Caco-2 (cell line): ENCODE data around the gene C4orf46. TPM values are rescaled to one million over a fixed set of nuclear protein-coding genes. Genes with fewer than 3 reads are reported as not detected.

Experiments used
- BruUV-seq: library from RNA; stranded (reverse); fragments of 400-500 nt; replicated peaks from 2 replicates; lab custom pipeline; 2021; lab: Mats Ljungman, UMichigan
- CTCF ChIA-PET: fragments of 300-600 bp; sonication (Branson Sonifier 250); formaldehyde crosslinking; loops from one replicate; lab custom pipeline; 2022; ENCODE audit warnings: antibody characterized with exemption; lab: Charles Lee
- POLR2A ChIA-PET: fragments of 300-600 bp; sonication (Branson Sonifier 250); formaldehyde crosslinking; loops from one replicate; lab custom pipeline; 2022; ENCODE audit warnings: antibody characterized with exemption; lab: Charles Lee
- DNase-seq, 2 experiments: peaks; one replicate each; pipeline versions ENCODE4 v3.0.0 to v3.0.0-alpha.2; 2020 to 2022
- H3K27me3 ChIP-seq: replicated peaks from 2 replicates; pipeline ENCODE4 v1.6.0; 2011; ENCODE audit warnings: low read length; ENCODE audit not compliant: control insufficient read depth, insufficient read depth
- H3K36me3 ChIP-seq: 2 replicates; pipeline ENCODE4 v1.5.1; 2011; ENCODE audit warnings: low read length; ENCODE audit not compliant: control insufficient read depth, insufficient read depth
- H3K4me1 ChIP-seq: fragments of 250-450 bp; sonication (Bioruptor Pico); 2 replicates; pipeline ENCODE4 v1.5.1; 2020; ENCODE audit warnings: mild to moderate bottlenecking
- H3K4me3 ChIP-seq: 2 replicates; pipeline ENCODE4 v1.5.1; 2011; ENCODE audit warnings: low read depth, mild to moderate bottlenecking, control low read depth, low read length
- H3K9me3 ChIP-seq: fragments of 250-450 bp; sonication (Bioruptor Pico); 2 replicates; pipeline ENCODE4 v1.5.1; 2020; ENCODE audit warnings: mild to moderate bottlenecking, moderate library complexity
- H3K27ac Mint-ChIP-seq: one replicate; pipeline ENCODE4 v1.8.0; 2022; ENCODE audit warnings: mixed read lengths; ENCODE audit not compliant: unreplicated experiment
- H3K27me3 Mint-ChIP-seq: one replicate; pipeline ENCODE4 v1.8.0; 2022; ENCODE audit warnings: mixed read lengths; ENCODE audit not compliant: insufficient read depth, unreplicated experiment
- H3K36me3 Mint-ChIP-seq: one replicate; pipeline ENCODE4 v1.8.0; 2022; ENCODE audit warnings: mild to moderate bottlenecking, mixed read lengths; ENCODE audit not compliant: insufficient read depth, unreplicated experiment
- H3K4me1 Mint-ChIP-seq: one replicate; pipeline ENCODE4 v1.8.0; 2022; ENCODE audit warnings: low read depth, mixed read lengths; ENCODE audit not compliant: unreplicated experiment
- H3K4me3 Mint-ChIP-seq: one replicate; pipeline ENCODE4 v1.8.0; 2022; ENCODE audit warnings: mild to moderate bottlenecking, moderate library complexity, mixed read lengths; ENCODE audit not compliant: unreplicated experiment
- H3K9me3 Mint-ChIP-seq: one replicate; pipeline ENCODE4 v1.8.0; 2022; ENCODE audit warnings: mixed read lengths; ENCODE audit not compliant: unreplicated experiment
- CTCF ChIP-seq, 2 experiments: fragments of 200-600 bp in 1 of 2; IDR thresholded peaks; 1 replicate in 1 of 2; 2 replicates in 1 of 2; pipeline versions ENCODE4 v1.5.1 to v1.8.0; 2011 to 2022; ENCODE audit warnings: antibody characterized with exemption in 1 of 2, control low read depth in 1 of 2, inconsistent platforms in 1 of 2, low read depth in 1 of 2, low read length in 1 of 2, mild to moderate bottlenecking in 1 of 2, moderate library complexity in 1 of 2; ENCODE audit not compliant: insufficient read depth in 1 of 2, severe bottlenecking in 1 of 2, unreplicated experiment in 1 of 2
- intact Hi-C: fragments of 100-400 bp; cut with micrococcal nuclease; formaldehyde crosslinking; loops from one replicate; pipeline ENCODE4 v1.10.0; 2022; ENCODE audit not compliant: unreplicated experiment
- total RNA-seq: library from RNA; stranded (reverse); gene quantifications from 2 replicates; pipeline ENCODE4 v1.2.3, GENCODE V29; 2022

C4orf46 gene
- total RNA-seq, 1 experiment from 2014 or later, result 17.4 TPM

GRCh38 chr4:158682066-158682465 is 10.4 kb upstream of the C4orf46 start:
- no peaks in the 10 kb centered on the region for H3K36me3 ChIP-seq
- no TSS peak for BruUV-seq
- Mint-ChIP-seq H3K4me3 (no peak overlapping the region), H3K36me3 (no peaks in the 10 kb centered on the region), H3K27ac (no peak overlapping the region), H3K9me3 (no peaks in the 10 kb centered on the region), H3K4me1 (no peaks in the 10 kb centered on the region), H3K27me3 (no peaks in the 10 kb centered on the region)
- peaks cover 11% of the 10 kb centered on the region; the same call in 1 of the 2 replicates for H3K4me1 ChIP-seq
- H3K27me3 ChIP-seq, result no peaks in the 10 kb centered on the region
- CTCF ChIA-PET, result no interaction called here
- intact Hi-C loops, result no loop called here
- no peak for TF ChIP-seq CTCF (IDR thresholded peaks at IDR 0.05; ENCODE audit: insufficient read depth in 1 of 2, low read depth in 1 of 2, low read length in 1 of 2, severe bottlenecking in 1 of 2, unreplicated experiment in 1 of 2)
- POLR2A ChIA-PET, result no interaction called here
- H3K9me3 ChIP-seq, result no peaks in the 10 kb centered on the region
- H3K4me3 ChIP-seq, result no peak overlapping the region
- DNase-seq, result no peak

DNA sequence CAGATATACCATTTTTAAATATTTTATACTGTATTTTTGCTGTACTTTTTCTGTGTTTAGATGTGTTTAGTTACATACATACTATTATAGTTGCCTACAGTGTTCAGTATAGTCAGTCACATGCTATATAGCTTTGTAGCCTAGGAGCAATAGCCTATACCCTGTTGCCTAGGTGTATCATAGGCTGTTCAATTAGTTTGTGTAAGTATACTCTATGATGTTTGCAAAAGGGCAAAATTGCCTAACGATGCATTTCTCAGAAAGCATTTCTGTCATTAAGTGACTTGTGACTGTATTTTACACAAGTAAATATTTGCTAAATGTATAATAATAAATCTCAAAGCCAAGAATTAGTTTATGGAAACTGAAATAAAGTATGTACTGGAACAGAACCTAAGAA is 9.9 kb upstream of the C4orf46 start:
- Mint-ChIP-seq H3K9me3 (no peaks in the 10 kb centered on the region), H3K27ac (no peak overlapping the region), H3K4me1 (no peaks in the 10 kb centered on the region), H3K4me3 (no peak overlapping the region), H3K27me3 (no peaks in the 10 kb centered on the region), H3K36me3 (no peaks in the 10 kb centered on the region)
- H3K27me3 ChIP-seq, result no peaks in the 10 kb centered on the region
- TF ChIP-seq CTCF (IDR thresholded peaks at IDR 0.05; ENCODE audit: insufficient read depth in 1 of 2, low read depth in 1 of 2, low read length in 1 of 2, severe bottlenecking in 1 of 2, unreplicated experiment in 1 of 2), result no peak
- DNase-seq, result no peak
- no peaks in the 10 kb centered on the region for H3K36me3 ChIP-seq
- peaks cover 11% of the 10 kb centered on the region; the same call in 1 of the 2 replicates for H3K4me1 ChIP-seq
- intact Hi-C loops, result no loop called here
- no peaks in the 10 kb centered on the region for H3K9me3 ChIP-seq
- H3K4me3 ChIP-seq, result no peak overlapping the region
- BruUV-seq, result no TSS peak
- CTCF ChIA-PET, result no interaction called here
- POLR2A ChIA-PET, result no interaction called here

- H3K36me3 Mint-ChIP-seq, result no peaks in the 10 kb centered on the region
- no peak for DNase-seq
- no peaks in the 10 kb centered on the region for H3K27me3 ChIP-seq
- TF ChIP-seq CTCF (IDR thresholded peaks at IDR 0.05; ENCODE audit: insufficient read depth in 1 of 2, low read depth in 1 of 2, low read length in 1 of 2, severe bottlenecking in 1 of 2, unreplicated experiment in 1 of 2), result no peak
- no TSS peak for BruUV-seq
- intact Hi-C loops, result loop anchor here (10.0 kb wide), 1 partner anchor 366 kb away; no protein-coding TSS in a partner anchor
- no peaks in the 10 kb centered on the region for H3K9me3 Mint-ChIP-seq
- no peak overlapping the region for H3K4me3 ChIP-seq
- H3K36me3 ChIP-seq, result no peaks in the 10 kb centered on the region
- H3K4me1 Mint-ChIP-seq, result no peaks in the 10 kb centered on the region
- peaks cover 11% of the 10 kb centered on the region; the same call in 1 of the 2 replicates for H3K4me1 ChIP-seq
- ChIA-PET CTCF (no interaction called here), POLR2A (no interaction called here)
- no peak overlapping the region for H3K27ac Mint-ChIP-seq
- no peaks in the 10 kb centered on the region for H3K27me3 Mint-ChIP-seq
- H3K4me3 Mint-ChIP-seq, result no peak overlapping the region
- no peaks in the 10 kb centered on the region for H3K9me3 ChIP-seq
These were observed 7.1 kb upstream of the C4orf46 start for GRCh38 chr4:158678767-158679166.
